Breast epithelium (tissue), 4 donors: ENCODE results near the gene SYNPO2. TPM values are rescaled to one million over a fixed set of nuclear protein-coding genes. Genes with fewer than 3 reads are reported as not detected.

Experiments used
- DNase-seq, 2 donors: peaks; one replicate each; pipeline ENCODE4 v3.0.0-alpha.2; 2019; ENCODE audit warnings: low spot score in 2 of 2
- H3K27ac ChIP-seq, 2 donors: fragments of 200-600 bp; sonication (generic) in 1 of 2; one replicate each; pipeline ENCODE4 v1.5.1; 2016 to 2019; ENCODE audit warnings: mild to moderate bottlenecking in 1 of 2
- H3K27me3 ChIP-seq, 2 donors: fragments of 200-600 bp; sonication (generic) in 1 of 2; one replicate each; pipeline versions ENCODE4 v1.5.1 to v1.6.0; 2017 to 2019; ENCODE audit warnings: control low read depth in 1 of 2, mild to moderate bottlenecking in 1 of 2
- H3K36me3 ChIP-seq: fragments of 200-600 bp; one replicate; pipeline ENCODE4 v1.5.1; 2019
- H3K4me1 ChIP-seq, 2 donors: fragments of 200-600 bp; sonication (generic); one replicate each; pipeline ENCODE4 v1.5.1; 2016 to 2019; ENCODE audit warnings: control low read depth in 1 of 2
- H3K4me3 ChIP-seq, 3 donors: fragments of 200-600 bp; sonication (generic); 1 replicate in 2 of 3; 2 replicates in 1 of 3; pipeline ENCODE4 v1.5.1; 2016 to 2019; ENCODE audit warnings: mild to moderate bottlenecking in 3 of 3, moderate library complexity in 2 of 3
- H3K9me3 ChIP-seq, 2 donors: fragments of 200-600 bp; sonication (generic) in 1 of 2; one replicate each; pipeline ENCODE4 v1.5.1; 2016 to 2019; ENCODE audit warnings: control low read depth in 1 of 2
- CTCF ChIP-seq, 3 donors: fragments of 450-650 bp; IDR thresholded peaks; one replicate each; pipeline ENCODE4 v1.5.1; 2016 to 2017; ENCODE audit warnings: antibody characterized with exemption in 3 of 3, mild to moderate bottlenecking in 3 of 3, moderate library complexity in 3 of 3
- POLR2A ChIP-seq: fragments of 450-650 bp; IDR thresholded peaks from one replicate; pipeline ENCODE4 v1.6.1; 2016; ENCODE audit warnings: antibody characterized with exemption, mild to moderate bottlenecking, moderate library complexity
- POLR2AphosphoS5 ChIP-seq, 3 donors: sonication (generic); formaldehyde crosslinking; IDR thresholded peaks; one replicate each; pipeline ENCODE4 v1.6.1; 2017; ENCODE audit warnings: antibody characterized with exemption in 3 of 3
- intact Hi-C: fragments of 100-400 bp; cut with DNase I; formaldehyde crosslinking; loops from one replicate; pipeline ENCODE4 v1.15.1; 2023; ENCODE audit warnings: low total_unique reads
- total RNA-seq, 3 donors: library from RNA; depleted of rRNA; stranded (reverse); fragments of >200 nt; gene quantifications; one replicate each; pipeline ENCODE4 v1.1.0, GENCODE V29; 2016

The SYNPO2 gene
- total RNA-seq, 3 donors from 2014 or later, result 30.2 to 90.1 (median 52.7) TPM

GRCh38 chr4:118981839-118982381, 93.3 kb downstream of the SYNPO2 start:
- peak overlapping the region; percentile 46 to 48 for H3K27ac ChIP-seq
- DNase-seq, result peak in 1 of 2 donors; percentile 77
- H3K4me1 ChIP-seq, result peaks cover 0 to 7% of the 10 kb centered on the region in 2 donors

GRCh38 chr4:118983293-118983692, 94.6 kb downstream of the SYNPO2 start:
- Histone ChIP-seq H3K36me3 (no peaks in the 10 kb centered on the region), H3K27me3 (no peaks in the 10 kb centered on the region), H3K9me3 (no peaks in the 10 kb centered on the region), H3K4me3 (no peak overlapping the region), H3K27ac (peak overlapping the region in 1 of 2 donors; percentile 10), H3K4me1 (peaks cover 0 to 13% of the 10 kb centered on the region in 2 donors)
- DNase-seq, result no peak
- intact Hi-C loops, result no loop called here
- TF ChIP-seq POLR2AphosphoS5 (IDR thresholded peaks at IDR 0.05), result no peak
- TF ChIP-seq CTCF (IDR thresholded peaks at IDR 0.05), result no peak
- TF ChIP-seq POLR2A, result no peak

More at GRCh38 chr4:118981839-118982381, 93.3 kb downstream of the SYNPO2 start:
- no peaks in the 10 kb centered on the region for H3K9me3 ChIP-seq
- H3K36me3 ChIP-seq, result no peaks in the 10 kb centered on the region
- H3K27me3 ChIP-seq, result no peaks in the 10 kb centered on the region
- peak; percentile 55 to 89 (median 88) for TF ChIP-seq CTCF (IDR thresholded peaks at IDR 0.05)
- TF ChIP-seq POLR2A, result no peak
- TF ChIP-seq POLR2AphosphoS5 (IDR thresholded peaks at IDR 0.05), result peak in 2 of 3 donors; percentile 56 to 64
- H3K4me3 ChIP-seq, result peak overlapping the region in 1 of 3 donors; percentile 7
- intact Hi-C loops, result no loop called here

GRCh38 chr4:118983831-118984230, 95.2 kb downstream of the SYNPO2 start:
- Histone ChIP-seq H3K9me3 (no peaks in the 10 kb centered on the region), H3K4me3 (no peak overlapping the region), H3K36me3 (no peaks in the 10 kb centered on the region), H3K27ac (peak overlapping the region in 1 of 2 donors; percentile 7), H3K27me3 (no peaks in the 10 kb centered on the region), H3K4me1 (peaks cover 0 to 18% of the 10 kb centered on the region in 2 donors)
- DNase-seq, result no peak
- intact Hi-C loops, result no loop called here
- TF ChIP-seq POLR2A (no peak), POLR2AphosphoS5 (IDR thresholded peaks at IDR 0.05) (no peak), CTCF (IDR thresholded peaks at IDR 0.05) (no peak)

- intact Hi-C loops, result no loop called here
- TF ChIP-seq POLR2A (no peak), POLR2AphosphoS5 (IDR thresholded peaks at IDR 0.05) (no peak), CTCF (IDR thresholded peaks at IDR 0.05) (no peak)
- no peaks in the 10 kb centered on the region for H3K36me3 ChIP-seq
- H3K4me3 ChIP-seq, result no peak overlapping the region
- H3K27me3 ChIP-seq, result no peaks in the 10 kb centered on the region
- H3K9me3 ChIP-seq, result no peaks in the 10 kb centered on the region
- no peak overlapping the region for H3K27ac ChIP-seq
- no peak for DNase-seq
- H3K4me1 ChIP-seq, result peaks cover 0 to 21% of the 10 kb centered on the region in 2 donors
Observed at GRCh38 chr4:118985170-118986000, 96.7 kb downstream of the SYNPO2 start.
